Measurements from ENCODE around the gene WARS2. TPM values are rescaled to one million over a fixed set of nuclear protein-coding genes. Genes with fewer than 3 reads are reported as not detected.

WARS2 gene
- total and polyA plus RNA-seq, 2 of the 8 experiments (the other 6 are each of a cell fraction or from before 2014, with no cell fraction given), result 4.3 to 12.9 TPM

GRCh38 chr1:118992237-118992825 lies 148.1 kb downstream of the WARS2 start (continued):
- no peak for TF ChIP-seq CHD7 (IDR thresholded peaks at IDR 0.05; ENCODE audit: insufficient replicate concordance, low read length)

Data from H1 (cell line).